ENCODE results near the gene PAK5.

DNA sequence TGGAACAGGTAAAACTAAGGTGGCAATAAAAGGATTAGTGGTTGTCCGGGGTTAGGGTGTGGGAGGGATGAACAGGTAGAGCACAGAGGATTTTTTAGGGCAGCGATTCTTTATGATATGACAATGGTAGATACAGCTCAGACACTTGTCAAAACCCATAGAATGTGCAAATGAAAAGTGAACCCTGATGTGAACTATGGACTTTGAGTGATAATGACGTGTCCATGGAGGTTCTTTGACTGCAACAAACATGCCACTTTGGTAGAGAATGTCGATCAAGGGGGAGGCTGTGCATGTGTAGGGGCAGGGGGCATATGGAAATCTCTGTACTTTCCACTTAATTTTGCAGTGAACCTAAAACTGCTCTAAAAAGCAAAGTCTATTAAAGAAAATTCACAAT, 223.8 kb downstream of the PAK5 start:
- TF ChIP-seq CTCF (optimal IDR thresholded peaks at IDR 0.05 in 1 of 3, IDR thresholded peaks at IDR 0.05 in 1 of 3, conservative IDR thresholded peaks at IDR 0.05 in 1 of 3; ENCODE audit: extremely low read depth in 1 of 3, insufficient read depth in 2 of 3, low read length in 3 of 3) = no peak
- TF ChIP-seq EZH2 (IDR thresholded peaks at IDR 0.05; ENCODE audit: low read length) = no peak
